Thyroid gland (tissue), 4 donors: ENCODE measurements around the gene JAKMIP1.

Experiments
- POLR2A ChIP-seq, 2 donors: fragments of 450-650 bp; IDR thresholded peaks; one replicate each; pipeline ENCODE4 v1.6.1; 2017; ENCODE audit warnings: antibody characterized with exemption in 2 of 2, mild to moderate bottlenecking in 2 of 2, moderate library complexity in 1 of 2
- TF ChIP-seq, protein P1 (sequence below), 6 experiments: fragments of 200-600 bp in 3 of 6; fragments of 450-650 bp in 3 of 6; sonication (generic) in 3 of 6; IDR thresholded peaks; one replicate each; pipeline ENCODE4 v1.5.1; 2016 to 2019; ENCODE audit warnings: antibody characterized with exemption in 6 of 6, mild to moderate bottlenecking in 2 of 6, inconsistent platforms in 1 of 6, moderate library complexity in 1 of 6

DNA sequence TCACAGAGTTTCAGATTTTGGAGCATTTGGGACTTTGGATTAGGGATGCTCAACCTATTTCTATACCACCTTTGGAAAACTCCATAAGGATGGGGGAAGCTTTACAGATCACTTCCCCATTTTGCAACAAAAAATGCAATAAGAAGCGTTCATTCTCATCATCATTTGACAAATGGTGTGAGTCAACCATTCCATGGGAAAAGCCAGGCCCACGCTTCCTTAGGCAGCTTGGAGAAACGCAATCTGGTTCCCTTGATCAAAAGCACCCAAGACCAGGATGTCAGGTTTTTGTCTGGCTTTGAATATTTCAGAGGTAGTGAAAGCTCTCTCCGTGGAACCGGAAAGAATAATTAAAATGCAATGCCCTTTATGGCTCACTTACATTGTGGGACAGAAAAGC lies 102.8 kb downstream of the JAKMIP1 start:
- no peak for TF ChIP-seq POLR2A (IDR thresholded peaks at IDR 0.05)
- TF ChIP-seq, protein P1, sequence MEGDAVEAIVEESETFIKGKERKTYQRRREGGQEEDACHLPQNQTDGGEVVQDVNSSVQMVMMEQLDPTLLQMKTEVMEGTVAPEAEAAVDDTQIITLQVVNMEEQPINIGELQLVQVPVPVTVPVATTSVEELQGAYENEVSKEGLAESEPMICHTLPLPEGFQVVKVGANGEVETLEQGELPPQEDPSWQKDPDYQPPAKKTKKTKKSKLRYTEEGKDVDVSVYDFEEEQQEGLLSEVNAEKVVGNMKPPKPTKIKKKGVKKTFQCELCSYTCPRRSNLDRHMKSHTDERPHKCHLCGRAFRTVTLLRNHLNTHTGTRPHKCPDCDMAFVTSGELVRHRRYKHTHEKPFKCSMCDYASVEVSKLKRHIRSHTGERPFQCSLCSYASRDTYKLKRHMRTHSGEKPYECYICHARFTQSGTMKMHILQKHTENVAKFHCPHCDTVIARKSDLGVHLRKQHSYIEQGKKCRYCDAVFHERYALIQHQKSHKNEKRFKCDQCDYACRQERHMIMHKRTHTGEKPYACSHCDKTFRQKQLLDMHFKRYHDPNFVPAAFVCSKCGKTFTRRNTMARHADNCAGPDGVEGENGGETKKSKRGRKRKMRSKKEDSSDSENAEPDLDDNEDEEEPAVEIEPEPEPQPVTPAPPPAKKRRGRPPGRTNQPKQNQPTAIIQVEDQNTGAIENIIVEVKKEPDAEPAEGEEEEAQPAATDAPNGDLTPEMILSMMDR (IDR thresholded peaks at IDR 0.05), result no peak
